Subcutaneous adipose tissue (tissue), 4 donors: ENCODE data around the gene VPREB1. TPM values are rescaled to one million over a fixed set of nuclear protein-coding genes. Genes with fewer than 3 reads are reported as not detected.

Source experiments
- CTCF ChIP-seq: fragments of 450-650 bp; IDR thresholded peaks from one replicate; pipeline ENCODE4 v1.5.1; 2016; ENCODE audit warnings: low read depth, mild to moderate bottlenecking, control low read depth, antibody characterized with exemption, moderate library complexity
- total RNA-seq, 4 donors: library from RNA; depleted of rRNA; stranded (reverse); fragments of >200 nt; gene quantifications; one replicate each; pipeline ENCODE4 v1.1.0, GENCODE V29; 2016

The VPREB1 gene
- total RNA-seq, 4 donors from 2014 or later, result not detected

GRCh38 chr22:22233081-22233480 lies 11.5 kb upstream of the VPREB1 start:
- TF ChIP-seq CTCF, result no peak

- no peak for TF ChIP-seq CTCF
Measured at GRCh38 chr22:22235558-22235957, 9.0 kb upstream of the VPREB1 start.

DNA sequence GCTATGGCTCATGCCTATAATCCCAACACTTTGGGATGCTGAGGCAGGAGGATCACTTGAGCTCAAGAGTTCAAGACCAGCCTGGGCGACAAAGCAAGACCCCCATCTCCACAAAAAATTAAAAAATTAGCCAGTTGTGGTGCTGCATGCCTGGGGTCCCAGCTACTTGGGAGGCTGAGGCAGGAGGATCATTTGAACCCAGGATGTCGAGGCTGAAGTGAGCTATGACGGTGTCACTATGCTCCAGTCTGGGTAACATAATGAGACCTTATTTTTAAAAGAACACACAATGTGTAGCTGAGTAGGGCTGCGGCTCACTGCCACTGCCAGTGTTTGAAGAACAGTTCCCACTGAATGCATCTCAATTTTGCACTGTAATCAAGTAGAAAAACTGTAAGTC lies 7.1 kb upstream of the VPREB1 start:
- no peak for TF ChIP-seq CTCF

DNA sequence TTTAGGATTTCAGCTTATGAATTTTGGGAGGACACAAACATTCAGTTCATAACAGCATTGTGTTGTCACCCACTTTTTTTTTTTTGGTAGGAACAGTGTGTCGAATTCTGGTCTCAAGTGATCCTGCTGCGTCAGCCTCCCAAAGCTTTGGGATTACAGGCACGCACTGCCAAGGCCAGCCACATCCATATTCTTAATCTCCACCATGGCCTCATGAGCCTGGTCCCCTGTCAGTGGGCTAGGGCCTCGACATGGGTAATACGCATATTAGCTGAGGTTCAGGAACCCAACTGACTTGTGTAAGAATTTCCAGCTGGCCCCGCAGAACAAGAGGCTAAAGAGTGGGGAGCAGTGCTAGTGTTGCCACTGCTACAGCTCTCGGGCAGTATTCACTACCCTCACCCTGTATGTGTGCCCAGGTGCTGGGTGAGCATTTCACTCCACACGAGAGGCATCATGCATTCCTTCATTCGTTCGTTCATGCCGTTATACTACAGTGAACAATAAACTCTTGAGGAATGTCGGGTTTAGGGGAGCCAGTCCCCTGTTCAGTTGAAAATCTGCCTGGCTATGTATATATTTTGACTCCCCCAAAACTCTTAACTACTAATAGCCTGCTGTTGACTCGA lies 5.2 kb upstream of the VPREB1 start:
- TF ChIP-seq CTCF, result no peak

DNA sequence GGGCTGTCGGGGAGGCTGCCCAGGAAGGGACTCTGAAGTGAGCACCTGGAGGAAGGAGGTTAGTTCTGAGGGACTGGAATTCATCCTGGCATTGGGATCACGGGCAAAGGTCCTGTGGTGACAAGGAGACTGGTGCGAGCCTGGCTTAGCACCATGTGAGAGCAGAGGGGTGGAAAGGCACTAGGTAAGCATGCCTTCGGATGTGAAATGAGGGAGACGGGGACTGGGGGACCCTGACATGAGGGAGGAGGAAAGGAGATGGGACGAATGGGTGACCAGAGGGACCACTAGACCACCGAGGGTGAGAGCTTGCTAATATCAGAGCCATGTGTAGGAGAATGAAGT lies 3.1 kb upstream of the VPREB1 start:
- TF ChIP-seq CTCF, result no peak

- TF ChIP-seq CTCF, result no peak
Measured at GRCh38 chr22:22242488-22242887, 2.1 kb upstream of the VPREB1 start.

DNA sequence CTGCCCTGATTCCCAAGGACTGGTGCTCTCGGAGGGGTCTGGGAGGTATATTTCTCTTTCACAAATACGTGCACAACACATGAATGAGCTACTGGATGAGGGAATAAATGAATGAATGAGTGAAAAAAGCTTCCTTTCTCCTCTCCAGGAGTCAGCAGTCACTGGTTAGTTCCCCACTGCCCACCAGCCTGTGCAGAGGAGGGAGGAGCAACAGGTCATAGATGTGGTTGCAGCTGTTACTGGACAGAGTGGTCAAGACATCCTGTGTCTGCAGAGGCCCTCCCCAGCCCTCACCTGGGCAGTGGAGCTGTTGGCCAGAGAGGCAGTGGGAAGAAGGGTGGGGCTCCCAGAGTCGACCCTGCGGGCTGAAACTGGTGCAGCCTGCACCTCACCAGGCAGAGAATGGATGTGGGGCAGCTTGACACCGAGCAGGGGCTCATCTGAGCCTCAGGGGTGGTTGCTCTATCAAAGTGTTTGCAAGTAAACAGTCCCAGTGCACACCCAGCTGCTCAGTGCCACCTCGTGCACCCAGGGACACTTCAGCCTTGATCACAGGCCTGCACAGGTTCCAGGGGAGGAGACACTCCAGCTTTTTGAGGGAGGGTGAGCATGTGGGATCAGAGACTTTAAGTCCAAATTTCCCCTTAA lies 1.4 kb upstream of the VPREB1 start:
- TF ChIP-seq CTCF, result no peak
